GM12864 (cell line): Measurements from ENCODE around the gene SCN8A.
"Not testable (repeated sequence)": the region's sequence is repeated elsewhere in the genome, so short reads cannot be mapped to it uniquely, and the experiment has no call there.

Source experiments
- DNase-seq: peaks from one replicate; pipeline ENCODE4 v3.0.0-alpha.2; 2011; ENCODE audit warnings: low read depth
- H3K4me3 ChIP-seq: 2 replicates; pipeline ENCODE4 v1.5.1; 2011; ENCODE audit warnings: mild to moderate bottlenecking, low read depth, low read length, control low read depth
- CTCF ChIP-seq: IDR thresholded peaks from 2 replicates; pipeline ENCODE4 v1.5.1; 2011; ENCODE audit warnings: low read depth, mild to moderate bottlenecking, moderate library complexity, low read length, control low read depth, inconsistent platforms; ENCODE audit errors: missing control alignments

SCN8A gene

GRCh38 chr12:51826881-51827280 lies 235.8 kb downstream of the SCN8A start:
- no peak for DNase-seq
- H3K4me3 ChIP-seq, result no peak overlapping the region
- no peak for TF ChIP-seq CTCF

GRCh38 chr12:51827925-51828818 lies 237.1 kb downstream of the SCN8A start:
- no peak for DNase-seq
- TF ChIP-seq CTCF, result no peak
- no peak overlapping the region for H3K4me3 ChIP-seq

GRCh38 chr12:51829011-51829481 lies 238.0 kb downstream of the SCN8A start:
- no peak for DNase-seq
- no peak for TF ChIP-seq CTCF
- H3K4me3 ChIP-seq, result no peak overlapping the region

- DNase-seq, result no peak
- no peak overlapping the region for H3K4me3 ChIP-seq
- TF ChIP-seq CTCF, result no peak
These were observed 238.6 kb downstream of the SCN8A start for GRCh38 chr12:51829641-51830040.

GRCh38 chr12:51831817-51832216 lies 240.8 kb downstream of the SCN8A start:
- DNase-seq, H3K4me3 ChIP-seq: not testable (repeated sequence)

- TF ChIP-seq CTCF, result no peak
- DNase-seq, result no peak
- H3K4me3 ChIP-seq, result no peak overlapping the region
These were observed 241.5 kb downstream of the SCN8A start for GRCh38 chr12:51832354-51833107.

GRCh38 chr12:51833448-51834227 lies 242.6 kb downstream of the SCN8A start:
- no peak for DNase-seq
- H3K4me3 ChIP-seq, result no peak overlapping the region
- no peak for TF ChIP-seq CTCF
